ENCODE measurements around the gene MAPK6. TPM values are rescaled to one million over a fixed set of nuclear protein-coding genes. Genes with fewer than 3 reads are reported as not detected.

MAPK6 gene
- total RNA-seq, 2 experiments from 2014 or later, result 21.3 to 25.5 TPM

DNA sequence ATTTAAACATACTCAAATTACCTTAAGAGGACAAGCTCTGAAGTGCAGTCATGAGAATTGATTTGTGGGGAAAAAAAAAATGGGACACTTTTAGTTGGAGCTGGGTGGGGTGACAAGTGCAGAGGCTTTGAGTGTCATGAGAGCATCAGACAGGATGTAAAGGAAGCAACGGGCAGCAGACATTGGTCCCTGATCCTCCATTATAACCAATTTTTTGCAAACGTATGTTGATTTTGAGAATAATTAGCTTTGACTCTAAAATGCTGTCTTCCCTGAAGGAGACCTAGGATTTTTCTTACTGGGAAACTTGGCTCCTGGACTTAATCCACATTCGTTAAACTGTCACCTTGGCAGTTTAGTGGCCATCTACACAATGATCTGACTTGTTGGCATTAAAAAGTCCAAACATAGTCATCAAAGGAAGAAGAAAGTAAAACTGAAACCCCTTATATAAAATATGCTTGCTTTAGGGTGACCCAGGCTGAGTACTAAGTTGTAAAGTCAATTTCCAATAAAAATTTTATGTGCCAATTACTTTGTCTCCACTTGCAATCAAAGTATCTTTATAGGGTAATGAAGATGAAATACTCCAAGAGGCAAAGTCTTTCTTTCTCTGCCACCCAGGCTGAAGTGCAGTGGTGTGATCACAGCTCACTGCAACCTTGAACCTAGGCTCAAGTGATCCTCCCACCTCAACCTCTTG is 48.0 kb downstream of the MAPK6 start:
- POLR2A ChIA-PET, result interaction anchor here (0.6 kb wide), 2 partner anchors 18 to 29 kb away, joined by 3 read pairs; no protein-coding TSS in a partner anchor
- peaks cover 19% of the 10 kb centered on the region for H3K36me3 Mint-ChIP-seq
- peak; percentile 60 for ATAC-seq (ENCODE audit: low read depth)
- H3K4me3 Mint-ChIP-seq, result no peak overlapping the region
- no peaks in the 10 kb centered on the region for H3K9me3 Mint-ChIP-seq
- peak overlapping the region; percentile 43 for H3K27ac Mint-ChIP-seq
- no peak for DNase-seq
- H3K4me1 Mint-ChIP-seq, result peaks cover 13% of the 10 kb centered on the region
- no peaks in the 10 kb centered on the region for H3K27me3 Mint-ChIP-seq

DNA sequence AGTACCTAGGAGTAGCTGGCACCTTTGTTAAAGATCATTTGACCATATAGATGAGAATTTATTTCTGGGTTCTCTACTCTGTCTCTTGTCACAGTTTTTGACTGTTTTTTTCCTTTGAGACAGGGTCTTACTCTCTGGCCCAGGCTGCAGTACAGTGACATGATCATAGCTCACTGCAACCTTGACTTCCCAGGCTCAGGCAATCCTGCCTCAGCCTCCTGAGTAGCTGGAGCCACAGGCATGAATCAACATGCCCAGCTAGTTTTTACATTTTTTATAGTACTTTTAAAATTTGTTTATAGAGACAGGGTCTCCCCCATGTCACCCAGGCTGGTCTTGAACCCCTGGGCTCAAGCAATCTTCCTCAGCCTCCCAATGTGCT is 48.5 kb downstream of the MAPK6 start:
- Mint-ChIP-seq H3K4me3 (no peak overlapping the region), H3K9me3 (no peaks in the 10 kb centered on the region), H3K4me1 (peaks cover 13% of the 10 kb centered on the region), H3K27me3 (no peaks in the 10 kb centered on the region), H3K27ac (peak overlapping the region; percentile 20), H3K36me3 (peaks cover 19% of the 10 kb centered on the region)
- DNase-seq (no peak), ATAC-seq (ENCODE audit: low read depth) (no peak)
- POLR2A ChIA-PET, result interaction anchor here (0.6 kb wide), 2 partner anchors 18 to 30 kb away, joined by 3 read pairs; no protein-coding TSS in a partner anchor

DNA sequence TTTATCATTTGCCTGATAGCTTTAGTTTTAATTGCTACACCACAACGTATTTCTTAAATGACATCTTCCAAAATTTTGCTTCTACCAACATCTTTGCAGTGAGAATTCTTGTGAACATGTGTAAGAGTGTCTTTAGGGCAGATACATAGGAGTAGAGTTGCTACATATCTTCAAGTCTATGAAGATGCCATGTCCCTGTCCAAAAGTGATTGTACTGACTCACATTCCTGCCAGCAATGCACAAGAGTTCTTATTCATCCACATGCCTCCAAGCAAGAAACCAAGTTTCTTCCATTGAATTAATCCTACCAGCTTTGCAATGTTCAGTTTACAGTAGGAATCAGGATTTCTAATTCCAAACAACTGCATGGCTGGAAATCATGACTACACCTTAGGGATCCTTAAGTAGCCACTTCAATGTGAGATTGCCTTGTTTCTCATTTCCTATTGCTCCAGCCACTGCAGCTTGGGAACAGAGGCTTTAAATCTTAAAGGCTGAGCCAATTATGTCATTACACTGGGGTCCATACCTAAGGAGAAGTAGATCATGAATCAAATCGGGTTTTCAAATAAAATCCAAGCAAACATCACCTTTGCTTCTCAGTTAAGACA is 49.1 kb downstream of the MAPK6 start:
- POLR2A ChIA-PET, result no interaction called here
- no peak for DNase-seq
- peaks cover 16% of the 10 kb centered on the region for H3K36me3 Mint-ChIP-seq
- H3K27me3 Mint-ChIP-seq, result no peaks in the 10 kb centered on the region
- no peaks in the 10 kb centered on the region for H3K9me3 Mint-ChIP-seq
- ATAC-seq (ENCODE audit: low read depth), result no peak
- H3K4me1 Mint-ChIP-seq, result peaks cover 13% of the 10 kb centered on the region
- H3K27ac Mint-ChIP-seq, result peak overlapping the region; percentile 5
- H3K4me3 Mint-ChIP-seq, result no peak overlapping the region

DNA sequence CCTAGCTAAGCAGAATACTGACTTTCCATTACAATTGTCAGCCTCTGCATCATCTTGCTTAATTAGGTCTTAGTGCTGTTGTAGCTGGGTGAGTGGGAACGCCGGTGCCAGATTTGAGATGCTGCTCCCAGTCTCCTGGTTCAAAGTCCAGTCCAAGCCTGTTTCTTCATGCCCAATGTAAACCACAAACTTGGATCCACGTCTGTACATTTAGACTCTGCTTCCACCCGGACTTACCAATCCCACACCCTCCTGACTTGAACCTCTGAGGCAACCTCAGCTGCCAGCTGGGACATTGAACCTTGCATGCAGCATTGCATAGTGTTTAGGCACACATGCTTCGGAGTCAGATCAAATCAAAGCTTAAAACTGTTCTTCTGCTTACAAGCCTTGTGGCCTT is 50.5 kb downstream of the MAPK6 start:
- Mint-ChIP-seq H3K36me3 (peaks cover 4% of the 10 kb centered on the region), H3K4me1 (peaks cover 13% of the 10 kb centered on the region), H3K27ac (no peak overlapping the region), H3K9me3 (no peaks in the 10 kb centered on the region), H3K4me3 (no peak overlapping the region), H3K27me3 (no peaks in the 10 kb centered on the region)
- ATAC-seq (ENCODE audit: low read depth) (no peak), DNase-seq (no peak)
- POLR2A ChIA-PET, result interaction anchor here (0.5 kb wide), 1 partner anchor 170 kb away, joined by 3 read pairs; no protein-coding TSS in a partner anchor

DNA sequence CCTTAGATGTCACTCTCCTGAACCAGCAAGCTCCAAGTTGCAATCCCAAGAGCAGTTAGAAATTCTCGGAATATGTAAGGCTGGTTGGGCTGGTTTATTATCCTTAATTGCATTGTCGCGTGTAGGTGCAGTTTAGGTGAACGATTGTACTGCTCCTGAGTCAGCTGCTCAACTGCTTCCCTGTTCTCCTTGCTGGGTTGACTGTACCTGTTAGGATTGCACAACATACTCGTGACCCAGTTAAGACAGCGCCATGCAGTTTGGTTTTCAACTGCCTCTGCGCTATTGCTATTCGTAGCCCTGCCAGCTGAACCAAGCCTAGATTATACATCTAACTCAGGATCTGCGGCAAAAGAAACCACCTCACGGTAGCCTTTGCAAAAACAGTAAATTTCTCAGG is 52.6 kb downstream of the MAPK6 start:
- POLR2A ChIA-PET, result no interaction called here
- H3K4me3 Mint-ChIP-seq, result no peak overlapping the region
- H3K27ac Mint-ChIP-seq, result no peak overlapping the region
- H3K9me3 Mint-ChIP-seq, result no peaks in the 10 kb centered on the region
- ATAC-seq (ENCODE audit: low read depth) (no peak), DNase-seq (no peak)
- H3K36me3 Mint-ChIP-seq, result peaks cover 2% of the 10 kb centered on the region
- peaks cover 11% of the 10 kb centered on the region for H3K4me1 Mint-ChIP-seq
- H3K27me3 Mint-ChIP-seq, result no peaks in the 10 kb centered on the region

DNA sequence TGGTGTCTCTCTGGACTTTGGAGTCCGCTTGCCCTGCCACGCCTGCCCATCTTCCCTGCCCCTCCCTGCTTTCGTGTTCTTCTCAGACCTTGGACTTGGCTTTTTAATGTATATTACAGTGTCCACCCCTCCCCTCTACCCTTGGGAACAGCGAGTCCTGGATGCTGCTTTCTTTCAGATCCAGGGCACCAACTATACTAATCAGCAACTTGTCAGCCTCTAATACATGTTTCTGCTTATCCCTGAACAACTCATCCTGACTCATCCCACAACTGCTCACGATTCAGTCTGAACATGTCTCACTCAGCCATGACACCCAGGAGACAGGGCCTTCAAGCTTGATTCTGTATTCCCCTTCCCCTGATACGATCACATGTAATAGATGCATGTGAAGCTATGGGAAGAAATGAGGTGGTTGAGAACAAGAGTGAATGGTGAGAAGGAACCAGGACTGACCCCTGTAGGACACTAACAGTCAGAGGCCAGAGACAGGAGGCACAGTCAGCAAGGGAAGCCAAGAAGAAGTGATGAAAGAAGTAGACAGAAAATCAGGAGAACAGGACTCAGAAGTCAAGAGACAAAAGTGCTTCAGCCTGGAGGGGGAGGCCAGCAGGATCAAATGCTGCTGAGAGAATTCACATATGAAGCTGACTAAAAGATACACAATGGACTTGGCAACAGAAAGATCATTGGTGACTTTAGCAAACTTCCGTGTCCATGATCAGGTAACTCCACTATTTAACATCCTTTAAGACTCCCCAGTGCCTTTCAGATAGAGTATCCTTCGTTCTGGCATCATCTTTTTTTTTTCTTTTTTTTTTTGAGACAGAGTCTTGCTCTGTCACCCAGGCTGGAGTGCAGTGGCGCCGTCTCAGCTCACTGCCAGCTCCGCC is 58.1 kb downstream of the MAPK6 start:
- POLR2A ChIA-PET, result no interaction called here
- H3K4me3 Mint-ChIP-seq, result no peak overlapping the region
- ATAC-seq (ENCODE audit: low read depth) (no peak), DNase-seq (no peak)
- H3K9me3 Mint-ChIP-seq, result no peaks in the 10 kb centered on the region
- H3K27ac Mint-ChIP-seq, result no peak overlapping the region
- no peaks in the 10 kb centered on the region for H3K27me3 Mint-ChIP-seq
- H3K36me3 Mint-ChIP-seq, result no peaks in the 10 kb centered on the region
- peaks cover 8% of the 10 kb centered on the region for H3K4me1 Mint-ChIP-seq

DNA sequence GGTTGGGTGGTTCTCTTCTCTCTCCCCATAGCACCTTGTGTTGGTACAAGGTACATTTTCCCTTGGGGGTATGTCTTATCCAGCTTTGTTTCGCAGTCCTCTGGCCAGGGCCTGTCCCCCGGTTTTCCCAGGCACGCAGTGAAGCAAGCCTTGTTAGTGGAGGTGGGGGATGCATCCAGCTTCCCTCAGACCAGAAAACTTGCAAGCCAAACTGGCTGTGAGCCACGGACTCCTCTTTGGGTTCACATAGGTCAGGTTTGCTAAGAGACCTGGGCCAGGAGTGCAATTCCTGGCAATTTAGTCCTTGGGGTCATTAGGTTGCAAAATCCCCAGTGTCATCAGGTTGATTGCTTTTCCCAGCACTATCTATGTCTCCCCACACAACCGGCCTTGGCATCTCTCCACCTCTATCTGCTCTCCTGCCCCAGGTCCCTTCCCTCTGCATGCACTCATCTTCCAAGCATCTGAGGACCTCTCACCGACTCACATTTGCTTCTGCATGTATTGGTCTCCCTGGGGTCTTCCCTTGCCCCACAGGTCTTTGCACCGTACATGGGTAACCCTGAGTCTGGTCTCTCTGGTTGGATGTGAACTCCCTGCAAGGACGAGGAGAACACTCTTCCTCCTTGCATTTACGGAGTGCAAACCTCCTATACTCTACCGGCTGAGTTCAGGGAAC is 59.3 kb downstream of the MAPK6 start:
- Mint-ChIP-seq H3K4me3 (no peak overlapping the region), H3K27ac (no peak overlapping the region), H3K27me3 (no peaks in the 10 kb centered on the region), H3K4me1 (peaks cover 19% of the 10 kb centered on the region), H3K9me3 (no peaks in the 10 kb centered on the region), H3K36me3 (no peaks in the 10 kb centered on the region)
- DNase-seq (no peak), ATAC-seq (ENCODE audit: low read depth) (no peak)
- POLR2A ChIA-PET, result interaction anchor here (0.6 to 1.0 kb wide), 2 partner anchors 33 to 58 kb away, joined by 3 to 5 read pairs; no protein-coding TSS in a partner anchor

DNA sequence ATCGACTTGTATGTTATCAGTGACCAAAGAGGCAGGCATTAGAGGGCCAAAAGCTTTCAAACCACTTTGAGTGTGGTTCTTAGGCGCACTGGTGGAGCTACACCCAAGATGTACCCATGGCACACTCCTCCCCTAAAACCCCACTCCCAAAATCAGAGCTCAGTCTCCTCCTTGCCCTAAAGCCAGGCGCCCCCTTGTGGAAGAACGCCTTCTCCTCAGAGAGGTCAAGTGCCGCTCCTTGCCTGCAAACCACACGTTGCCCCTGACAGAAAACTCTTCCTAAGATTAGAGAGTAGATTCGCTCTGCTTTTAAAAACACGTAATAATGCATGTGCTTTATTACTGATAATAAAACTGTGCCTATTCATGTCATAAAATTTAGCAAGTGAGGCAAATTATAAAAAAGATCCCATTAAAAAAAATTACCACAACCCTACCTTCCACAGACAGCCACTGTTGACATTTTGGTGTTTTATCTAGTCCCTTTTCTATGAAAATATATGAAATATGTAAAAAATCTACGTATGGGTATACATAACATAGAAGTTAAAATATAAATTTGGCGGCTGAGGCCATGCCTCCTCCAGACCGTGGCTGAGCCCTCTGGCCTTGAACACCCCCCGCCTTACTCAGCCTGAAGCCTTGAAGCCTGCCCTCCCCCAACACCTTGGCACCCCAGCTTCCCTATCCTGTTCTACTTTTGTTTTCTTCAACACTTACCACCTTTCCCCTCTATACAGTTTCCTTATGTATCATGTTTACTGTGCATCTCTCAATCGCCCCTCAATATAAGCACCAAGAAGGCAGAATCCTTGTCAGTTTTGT is 60.1 kb downstream of the MAPK6 start:
- Mint-ChIP-seq H3K27ac (no peak overlapping the region), H3K27me3 (no peaks in the 10 kb centered on the region), H3K4me3 (no peak overlapping the region), H3K9me3 (no peaks in the 10 kb centered on the region), H3K4me1 (peaks cover 23% of the 10 kb centered on the region), H3K36me3 (no peaks in the 10 kb centered on the region)
- DNase-seq (peak; percentile 78), ATAC-seq (ENCODE audit: low read depth) (peak; percentile 60)
- POLR2A ChIA-PET, result interaction anchor here (0.6 to 1.0 kb wide), 2 partner anchors 33 to 59 kb away, joined by 3 to 5 read pairs; no protein-coding TSS in a partner anchor

DNA sequence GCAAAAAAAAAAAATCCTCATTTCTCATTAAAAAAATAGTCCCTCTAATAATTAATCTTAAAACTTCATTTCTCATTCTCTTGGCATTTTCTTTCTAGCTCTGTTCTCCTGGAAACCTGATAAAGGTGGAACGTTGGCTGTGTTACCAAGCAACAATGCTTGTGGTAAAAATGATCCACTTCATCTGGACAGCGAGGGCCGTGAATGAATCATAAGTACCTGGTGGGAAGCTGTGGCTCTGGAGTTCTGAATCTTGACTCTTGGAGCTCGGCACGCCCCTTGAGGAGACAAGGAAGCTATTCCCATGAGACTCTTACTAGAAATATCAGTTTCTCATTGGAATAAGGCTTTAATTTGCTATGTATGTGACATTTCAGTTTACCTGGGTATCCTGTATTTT is 61.0 kb downstream of the MAPK6 start:
- Mint-ChIP-seq H3K27me3 (no peaks in the 10 kb centered on the region), H3K9me3 (no peaks in the 10 kb centered on the region), H3K4me1 (peaks cover 23% of the 10 kb centered on the region), H3K36me3 (no peaks in the 10 kb centered on the region), H3K4me3 (no peak overlapping the region), H3K27ac (no peak overlapping the region)
- POLR2A ChIA-PET, result no interaction called here
- ATAC-seq (ENCODE audit: low read depth) (no peak), DNase-seq (no peak)

DNA sequence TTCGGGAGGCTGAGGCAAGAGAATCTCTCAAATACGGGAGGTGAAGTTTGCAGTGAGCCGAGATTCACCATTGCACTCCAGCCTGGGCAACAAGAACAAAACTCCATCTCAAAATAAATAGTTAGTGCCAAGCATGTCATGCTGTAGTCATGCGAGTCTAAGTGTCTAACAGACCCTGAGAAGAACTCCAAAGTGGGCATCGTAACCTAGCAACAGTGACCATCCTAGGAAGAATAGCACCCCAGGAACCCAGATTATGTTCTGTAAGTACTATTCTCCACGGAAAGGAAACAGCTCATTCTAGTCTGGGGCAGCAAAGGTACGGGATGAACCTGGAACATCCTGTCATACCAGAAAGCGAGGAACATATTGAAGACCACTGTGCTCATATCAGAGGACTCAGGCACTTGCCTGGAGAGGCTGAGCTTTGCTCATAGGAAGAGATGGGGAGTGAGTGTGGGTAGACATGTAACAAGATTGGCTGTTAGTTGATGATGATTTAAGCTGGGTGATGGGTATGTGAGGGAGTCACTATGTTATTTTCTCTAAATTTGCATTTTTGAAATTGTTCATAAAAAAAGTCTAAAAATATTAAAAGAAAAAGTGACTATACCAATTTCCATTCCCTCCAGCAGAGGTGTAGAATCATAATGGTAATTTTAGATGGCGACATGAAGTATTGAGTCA is 61.8 kb downstream of the MAPK6 start:
- ATAC-seq (ENCODE audit: low read depth) (no peak), DNase-seq (no peak)
- H3K4me1 Mint-ChIP-seq, result peaks cover 23% of the 10 kb centered on the region
- H3K27ac Mint-ChIP-seq, result no peak overlapping the region
- no peak overlapping the region for H3K4me3 Mint-ChIP-seq
- POLR2A ChIA-PET, result interaction anchor here (1.5 kb wide), 1 partner anchor 61 kb away, joined by 5 read pairs; no protein-coding TSS in a partner anchor
- H3K27me3 Mint-ChIP-seq, result no peaks in the 10 kb centered on the region
- H3K36me3 Mint-ChIP-seq, result no peaks in the 10 kb centered on the region
- H3K9me3 Mint-ChIP-seq, result no peaks in the 10 kb centered on the region

DNA sequence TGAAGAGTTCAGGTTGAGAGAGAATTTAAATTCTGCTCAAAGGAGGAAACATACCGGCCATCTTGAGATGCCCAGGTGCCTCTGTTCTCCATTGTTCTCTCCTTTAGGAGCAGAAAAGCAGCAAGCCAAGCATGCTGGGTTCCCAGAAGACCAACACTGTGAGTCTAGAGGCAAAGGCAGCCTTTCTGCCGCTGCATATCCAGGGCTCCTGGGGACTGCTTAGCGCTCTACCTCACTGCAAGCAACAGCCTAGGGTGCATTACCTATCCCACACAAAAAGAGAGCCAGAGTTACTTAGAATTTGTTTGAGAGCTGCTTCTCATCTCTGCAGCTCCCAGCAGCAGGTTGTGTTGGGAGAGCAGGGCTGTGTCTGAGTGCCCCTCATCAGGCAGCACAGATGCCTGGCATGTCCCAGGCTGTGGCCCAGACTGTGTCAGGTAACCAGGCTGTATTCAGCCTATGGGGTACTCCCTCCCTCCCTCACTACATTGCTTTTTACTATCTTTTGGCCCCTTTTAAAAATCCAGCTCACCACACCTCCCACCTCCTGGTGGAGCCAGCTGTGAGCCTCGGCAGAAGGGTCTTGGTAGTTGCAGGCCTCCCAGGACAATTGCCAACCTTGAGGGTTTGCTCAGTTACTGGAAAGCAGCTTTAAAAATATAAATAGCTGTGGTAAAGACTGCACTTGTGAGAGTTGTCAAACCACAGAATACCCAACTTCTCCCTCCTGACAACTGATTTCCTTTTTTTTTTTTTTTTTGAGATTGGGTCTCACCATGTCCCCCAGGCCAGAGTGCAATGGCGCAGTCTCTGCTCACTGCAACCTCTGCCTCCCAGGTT is 63.4 kb downstream of the MAPK6 start:
- Mint-ChIP-seq H3K4me3 (peak overlapping the region; percentile 43), H3K9me3 (no peaks in the 10 kb centered on the region), H3K36me3 (no peaks in the 10 kb centered on the region), H3K27me3 (no peaks in the 10 kb centered on the region), H3K4me1 (peaks cover 23% of the 10 kb centered on the region), H3K27ac (peak overlapping the region; percentile 71)
- peak; percentile 43 for DNase-seq
- POLR2A ChIA-PET, result interaction anchor here (0.6 to 2.0 kb wide), 7 partner anchors 37 to 145 kb away, joined by 3 to 8 read pairs (median 3); partner anchors contain the start of gene LEO1
- peak; percentile 74 for ATAC-seq (ENCODE audit: low read depth)

Data from activated naive CD8-positive, alpha-beta T cell treated with anti-CD3 and anti-CD28 coated beads, Interleukin-2, amount 10 ng/mL, durations not matched to agents 7 days and 5 days (primary cell).